ENCODE measurements around the gene ATAT1.

The ATAT1 gene

DNA sequence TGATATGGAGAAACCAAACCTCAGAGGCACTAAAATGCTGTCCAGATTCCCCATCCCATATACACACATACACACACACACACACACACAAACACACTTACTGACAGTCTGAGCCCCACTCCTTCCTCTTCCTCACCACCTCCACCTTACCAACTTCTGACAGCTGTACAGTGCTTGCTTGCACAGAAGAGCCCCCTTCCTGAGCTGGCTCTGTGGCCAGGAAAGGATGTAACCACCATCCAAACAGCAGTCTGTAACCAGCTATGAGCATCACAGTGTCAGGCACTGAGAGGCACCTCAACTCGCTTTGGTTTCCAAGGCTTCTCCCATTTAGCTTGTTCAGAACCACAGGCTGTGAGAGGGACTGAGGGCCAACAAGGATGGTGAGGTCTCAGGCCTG is 14.4 kb downstream of the ATAT1 start:
- no peak for DNase-seq (ENCODE audit: low read depth in 1 of 2, low spot score in 1 of 2)
- no peak overlapping the region for H3K27ac ChIP-seq (replicated peaks)
- no peak for TF ChIP-seq GABPA (IDR thresholded peaks at IDR 0.05; ENCODE audit: low read depth)
- no peak for TF ChIP-seq POLR2AphosphoS5 (IDR thresholded peaks at IDR 0.05; ENCODE audit: low read depth)
- no peak for TF ChIP-seq SPI1 (IDR thresholded peaks at IDR 0.05; ENCODE audit: borderline replicate concordance, low read depth)
- TF ChIP-seq, protein P1, sequence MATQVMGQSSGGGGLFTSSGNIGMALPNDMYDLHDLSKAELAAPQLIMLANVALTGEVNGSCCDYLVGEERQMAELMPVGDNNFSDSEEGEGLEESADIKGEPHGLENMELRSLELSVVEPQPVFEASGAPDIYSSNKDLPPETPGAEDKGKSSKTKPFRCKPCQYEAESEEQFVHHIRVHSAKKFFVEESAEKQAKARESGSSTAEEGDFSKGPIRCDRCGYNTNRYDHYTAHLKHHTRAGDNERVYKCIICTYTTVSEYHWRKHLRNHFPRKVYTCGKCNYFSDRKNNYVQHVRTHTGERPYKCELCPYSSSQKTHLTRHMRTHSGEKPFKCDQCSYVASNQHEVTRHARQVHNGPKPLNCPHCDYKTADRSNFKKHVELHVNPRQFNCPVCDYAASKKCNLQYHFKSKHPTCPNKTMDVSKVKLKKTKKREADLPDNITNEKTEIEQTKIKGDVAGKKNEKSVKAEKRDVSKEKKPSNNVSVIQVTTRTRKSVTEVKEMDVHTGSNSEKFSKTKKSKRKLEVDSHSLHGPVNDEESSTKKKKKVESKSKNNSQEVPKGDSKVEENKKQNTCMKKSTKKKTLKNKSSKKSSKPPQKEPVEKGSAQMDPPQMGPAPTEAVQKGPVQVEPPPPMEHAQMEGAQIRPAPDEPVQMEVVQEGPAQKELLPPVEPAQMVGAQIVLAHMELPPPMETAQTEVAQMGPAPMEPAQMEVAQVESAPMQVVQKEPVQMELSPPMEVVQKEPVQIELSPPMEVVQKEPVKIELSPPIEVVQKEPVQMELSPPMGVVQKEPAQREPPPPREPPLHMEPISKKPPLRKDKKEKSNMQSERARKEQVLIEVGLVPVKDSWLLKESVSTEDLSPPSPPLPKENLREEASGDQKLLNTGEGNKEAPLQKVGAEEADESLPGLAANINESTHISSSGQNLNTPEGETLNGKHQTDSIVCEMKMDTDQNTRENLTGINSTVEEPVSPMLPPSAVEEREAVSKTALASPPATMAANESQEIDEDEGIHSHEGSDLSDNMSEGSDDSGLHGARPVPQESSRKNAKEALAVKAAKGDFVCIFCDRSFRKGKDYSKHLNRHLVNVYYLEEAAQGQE (IDR thresholded peaks at IDR 0.05; ENCODE audit: insufficient replicate concordance, low read depth): no peak
- TF ChIP-seq, protein P2, sequence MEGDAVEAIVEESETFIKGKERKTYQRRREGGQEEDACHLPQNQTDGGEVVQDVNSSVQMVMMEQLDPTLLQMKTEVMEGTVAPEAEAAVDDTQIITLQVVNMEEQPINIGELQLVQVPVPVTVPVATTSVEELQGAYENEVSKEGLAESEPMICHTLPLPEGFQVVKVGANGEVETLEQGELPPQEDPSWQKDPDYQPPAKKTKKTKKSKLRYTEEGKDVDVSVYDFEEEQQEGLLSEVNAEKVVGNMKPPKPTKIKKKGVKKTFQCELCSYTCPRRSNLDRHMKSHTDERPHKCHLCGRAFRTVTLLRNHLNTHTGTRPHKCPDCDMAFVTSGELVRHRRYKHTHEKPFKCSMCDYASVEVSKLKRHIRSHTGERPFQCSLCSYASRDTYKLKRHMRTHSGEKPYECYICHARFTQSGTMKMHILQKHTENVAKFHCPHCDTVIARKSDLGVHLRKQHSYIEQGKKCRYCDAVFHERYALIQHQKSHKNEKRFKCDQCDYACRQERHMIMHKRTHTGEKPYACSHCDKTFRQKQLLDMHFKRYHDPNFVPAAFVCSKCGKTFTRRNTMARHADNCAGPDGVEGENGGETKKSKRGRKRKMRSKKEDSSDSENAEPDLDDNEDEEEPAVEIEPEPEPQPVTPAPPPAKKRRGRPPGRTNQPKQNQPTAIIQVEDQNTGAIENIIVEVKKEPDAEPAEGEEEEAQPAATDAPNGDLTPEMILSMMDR (IDR thresholded peaks at IDR 0.05; ENCODE audit: insufficient read depth, low read length): no peak
- no peak overlapping the region for H3K4me3 ChIP-seq (replicated peaks; ENCODE audit: insufficient read depth, low read length)
- H3K27me3 ChIP-seq (ENCODE audit: insufficient read depth, poor library complexity, severe bottlenecking): no peaks in the 10 kb centered on the region

DNA sequence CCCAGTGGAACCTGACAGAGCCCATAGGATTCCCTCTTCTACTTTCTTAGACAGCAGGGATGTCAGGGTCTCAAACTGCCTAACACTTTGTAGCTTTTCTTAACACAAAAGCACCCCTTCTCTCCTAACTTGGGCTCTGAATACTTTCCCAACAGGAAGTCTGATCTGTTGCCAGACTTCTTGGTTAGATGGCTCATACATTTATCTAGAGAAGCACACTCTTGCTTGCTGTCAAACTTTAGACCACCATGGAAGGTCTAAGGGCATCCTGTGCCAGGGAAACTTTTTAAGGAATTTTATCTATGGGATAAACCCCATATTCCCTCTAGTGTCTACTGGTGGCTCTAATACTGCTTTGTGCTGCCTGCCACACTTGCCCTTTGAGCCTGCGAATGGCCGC is 17.0 kb downstream of the ATAT1 start:
- DNase-seq (ENCODE audit: low read depth in 1 of 2, low spot score in 1 of 2): no peak

DNA sequence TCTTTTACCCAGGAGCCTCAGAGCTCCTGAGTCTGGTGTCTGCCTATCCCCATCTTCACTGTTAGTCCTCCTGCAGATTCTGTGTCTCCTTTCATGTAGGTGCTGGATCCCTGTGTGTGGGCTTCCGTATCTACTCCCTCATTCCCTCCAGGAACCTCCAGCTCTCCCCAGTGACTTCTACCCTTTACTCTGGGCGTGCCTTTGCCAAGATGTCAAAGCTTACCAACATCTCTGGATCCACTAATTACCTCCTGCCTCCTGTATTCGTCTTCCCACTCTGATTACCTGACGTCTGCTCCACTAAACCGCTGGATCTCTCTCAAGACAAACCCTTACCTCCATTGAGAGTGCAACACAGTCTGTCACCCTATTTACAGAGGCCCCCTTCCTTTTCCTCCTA is 18.1 kb downstream of the ATAT1 start:
- Histone ChIP-seq H3K27me3 (ENCODE audit: insufficient read depth, poor library complexity, severe bottlenecking) (no peaks in the 10 kb centered on the region), H3K4me3 (replicated peaks; ENCODE audit: insufficient read depth, low read length) (no peak overlapping the region), H3K27ac (replicated peaks) (no peak overlapping the region)
- no peak for TF ChIP-seq POLR2AphosphoS5 (IDR thresholded peaks at IDR 0.05; ENCODE audit: low read depth)
- no peak for TF ChIP-seq SPI1 (IDR thresholded peaks at IDR 0.05; ENCODE audit: borderline replicate concordance, low read depth)
- no peak for TF ChIP-seq GABPA (IDR thresholded peaks at IDR 0.05; ENCODE audit: low read depth)
- TF ChIP-seq, protein P2 (IDR thresholded peaks at IDR 0.05; ENCODE audit: insufficient read depth, low read length): no peak
- TF ChIP-seq, protein P1 (IDR thresholded peaks at IDR 0.05; ENCODE audit: insufficient replicate concordance, low read depth): no peak
- no peak for DNase-seq (ENCODE audit: low read depth in 1 of 2, low spot score in 1 of 2)

More for the DNA sequence above, 17.0 kb downstream of the ATAT1 start:
- TF ChIP-seq, protein P1 (IDR thresholded peaks at IDR 0.05; ENCODE audit: insufficient replicate concordance, low read depth): no peak
- TF ChIP-seq POLR2AphosphoS5 (IDR thresholded peaks at IDR 0.05; ENCODE audit: low read depth) (no peak), GABPA (IDR thresholded peaks at IDR 0.05; ENCODE audit: low read depth) (no peak), SPI1 (IDR thresholded peaks at IDR 0.05; ENCODE audit: borderline replicate concordance, low read depth) (no peak)
- TF ChIP-seq, protein P2 (IDR thresholded peaks at IDR 0.05; ENCODE audit: insufficient read depth, low read length): no peak
- Histone ChIP-seq H3K27ac (replicated peaks) (peak overlapping the region; percentile 0; the same call in 1 of the 2 replicates), H3K4me3 (replicated peaks; ENCODE audit: insufficient read depth, low read length) (no peak overlapping the region), H3K27me3 (ENCODE audit: insufficient read depth, poor library complexity, severe bottlenecking) (no peaks in the 10 kb centered on the region)

Data from HL-60 (cell line).